B cell (primary cell): Measurements from ENCODE around the gene LRBA. TPM values are rescaled to one million over a fixed set of nuclear protein-coding genes. Genes with fewer than 3 reads are reported as not detected.

Experiments
- ATAC-seq: fragments of 200-7000 bp; cut with Tn5 transposase; one replicate; pipeline ENCODE4 v1.10.0; 2021; ENCODE audit warnings: low read depth, mild to moderate bottlenecking, moderate number of reproducible peaks, moderate library complexity
- CTCF ChIA-PET: fragments of 350-600 bp; sonication (Branson Sonifier 250); formaldehyde crosslinking; loops from one replicate; lab custom pipeline; 2021; ENCODE audit warnings: antibody characterized with exemption, inconsistent platforms; lab: Charles Lee
- POLR2A ChIA-PET: fragments of 350-600 bp; sonication (Branson Sonifier 250); formaldehyde crosslinking; loops from one replicate; lab custom pipeline; 2021; ENCODE audit warnings: antibody characterized with exemption; lab: Charles Lee
- DNase-seq: peaks from one replicate; pipeline ENCODE4 v3.0.0; 2013
- H2AFZ ChIP-seq: 2 replicates; pipeline ENCODE4 v1.6.1; 2012; ENCODE audit warnings: mild to moderate bottlenecking, low read depth, low read length; ENCODE audit not compliant: insufficient read depth, poor library complexity, severe bottlenecking
- H3K27ac ChIP-seq, 2 donors: 1 replicate in 1 of 2; 2 replicates in 1 of 2; pipeline ENCODE4 v1.5.1; 2012 to 2013; ENCODE audit warnings: low read length in 2 of 2, mild to moderate bottlenecking in 2 of 2, moderate library complexity in 1 of 2
- H3K27me3 ChIP-seq, 4 experiments: fragments of 200-600 bp in 1 of 4; sonication (generic) in 1 of 4; replicated peaks in 1 of 4; 1 replicate in 2 of 4; 2 replicates in 2 of 4; pipeline versions ENCODE4 v1.6.1 to v1.7.0; 2013 to 2016; ENCODE audit warnings: low read length in 3 of 4, mild to moderate bottlenecking in 2 of 4, mixed read lengths in 1 of 4, moderate library complexity in 1 of 4; ENCODE audit not compliant: insufficient read depth in 4 of 4, control insufficient read depth in 3 of 4; ENCODE audit errors: control extremely low read depth in 1 of 4
- H3K36me3 ChIP-seq, 2 experiments: replicated peaks in 1 of 2; 1 replicate in 1 of 2; 2 replicates in 1 of 2; pipeline versions ENCODE4 v1.6.1 to v1.7.1; 2013; ENCODE audit warnings: low read length in 1 of 2; ENCODE audit not compliant: insufficient read depth in 2 of 2, control insufficient read depth in 1 of 2; ENCODE audit errors: control extremely low read depth in 1 of 2, extremely low read depth in 1 of 2
- H3K4me1 ChIP-seq, 2 donors: fragments of 200-600 bp in 1 of 2; sonication (generic) in 1 of 2; 1 replicate in 1 of 2; 2 replicates in 1 of 2; pipeline versions ENCODE4 v1.5.1 to v1.6.1; 2013 to 2017; ENCODE audit warnings: low read length in 2 of 2; ENCODE audit not compliant: control insufficient read depth in 2 of 2, insufficient read depth in 2 of 2
- H3K4me2 ChIP-seq: replicated peaks from 2 replicates; pipeline ENCODE3; 2012; ENCODE audit warnings: mild to moderate bottlenecking, low read depth, low read length; ENCODE audit not compliant: poor library complexity, severe bottlenecking
- H3K4me3 ChIP-seq, 5 experiments: fragments of 200-600 bp in 1 of 5; sonication (generic) in 1 of 5; 1 replicate in 3 of 5; 2 replicates in 2 of 5; pipeline versions ENCODE4 v1.5.1 to v1.7.0; 2011 to 2016; ENCODE audit warnings: low read length in 4 of 5, mild to moderate bottlenecking in 4 of 5, low read depth in 2 of 5, control low read depth in 1 of 5, moderate library complexity in 1 of 5; ENCODE audit not compliant: insufficient read depth in 1 of 5; ENCODE audit errors: control extremely low read depth in 1 of 5, extremely low read depth in 1 of 5
- H3K79me2 ChIP-seq: fragments of 200-600 bp; sonication (generic); one replicate; pipeline ENCODE4 v1.6.0; 2016; ENCODE audit warnings: low read length; ENCODE audit not compliant: control insufficient read depth, insufficient read depth
- H3K9ac ChIP-seq: fragments of 200-600 bp; sonication (generic); 2 replicates; pipeline ENCODE4 v1.6.1; 2017; ENCODE audit warnings: mild to moderate bottlenecking, low read length, moderate library complexity
- H3K9me3 ChIP-seq, 3 donors: one replicate each; pipeline versions ENCODE4 v1.6.1 to v1.7.1; 2013; ENCODE audit warnings: low read length in 2 of 3; ENCODE audit not compliant: control insufficient read depth in 2 of 3, insufficient read depth in 1 of 3; ENCODE audit errors: control extremely low read depth in 1 of 3
- H4K20me1 ChIP-seq: 2 replicates; pipeline ENCODE4 v1.6.0; 2012; ENCODE audit warnings: mild to moderate bottlenecking, low read length; ENCODE audit not compliant: insufficient read depth, control insufficient read depth, poor library complexity, severe bottlenecking
- H3K27ac Mint-ChIP-seq: one replicate; pipeline ENCODE4 v1.8.0; 2021; ENCODE audit warnings: mixed read lengths
- H3K27me3 Mint-ChIP-seq: one replicate; pipeline ENCODE4 v1.8.0; 2021; ENCODE audit warnings: mixed read lengths
- H3K4me1 Mint-ChIP-seq: one replicate; pipeline ENCODE4 v1.8.0; 2021; ENCODE audit warnings: mixed read lengths
- H3K4me3 Mint-ChIP-seq: one replicate; pipeline ENCODE4 v1.8.0; 2021; ENCODE audit warnings: mixed read lengths
- H3K9me3 Mint-ChIP-seq: one replicate; pipeline ENCODE4 v1.8.0; 2022; ENCODE audit warnings: mixed read lengths; ENCODE audit not compliant: insufficient read depth
- EZH2 ChIP-seq: IDR thresholded peaks from 2 replicates; pipeline ENCODE4 v1.6.1; 2012; ENCODE audit warnings: borderline replicate concordance, low read depth, mild to moderate bottlenecking, moderate library complexity, low read length; ENCODE audit not compliant: insufficient read depth, poor library complexity, severe bottlenecking
- WGBS: methylation state at CpG from one replicate; pipeline ENCODE4 v1.1.5; 2013; ENCODE audit warnings: missing lambda C conversion rate; ENCODE audit not compliant: insufficient coverage; 5-methylcytosine and 5-hydroxymethylcytosine counted together
- intact Hi-C: fragments of 100-400 bp; cut with micrococcal nuclease; formaldehyde crosslinking; loops from one replicate; pipeline ENCODE4 v1.10.0; 2022
- polyA plus RNA-seq: library from polyadenylated mRNA; depleted of rRNA; stranded (reverse); fragments of >200 nt; gene quantifications from 2 replicates; pipeline ENCODE4 v1.2.3, GENCODE V29; 2012
- total RNA-seq, 2 donors: library from RNA; stranded (reverse); fragments of 120-200 nt in 1 of 2; gene quantifications; 1 replicate in 1 of 2; 2 replicates in 1 of 2; pipeline versions ENCODE4 v1.2.3 to v1.2.4, GENCODE V29; 2013 to 2022
- TF ChIP-seq, protein P1 (sequence below): fragments of 200-600 bp; IDR thresholded peaks from one replicate; pipeline ENCODE4 v1.8.0; 2022; ENCODE audit warnings: antibody characterized with exemption, mild to moderate bottlenecking

The LRBA gene
- total and polyA plus RNA-seq, 2 donors (not counting 1 experiment from before 2014, with no cell fraction given) = 17.5 to 86.7 TPM

DNA sequence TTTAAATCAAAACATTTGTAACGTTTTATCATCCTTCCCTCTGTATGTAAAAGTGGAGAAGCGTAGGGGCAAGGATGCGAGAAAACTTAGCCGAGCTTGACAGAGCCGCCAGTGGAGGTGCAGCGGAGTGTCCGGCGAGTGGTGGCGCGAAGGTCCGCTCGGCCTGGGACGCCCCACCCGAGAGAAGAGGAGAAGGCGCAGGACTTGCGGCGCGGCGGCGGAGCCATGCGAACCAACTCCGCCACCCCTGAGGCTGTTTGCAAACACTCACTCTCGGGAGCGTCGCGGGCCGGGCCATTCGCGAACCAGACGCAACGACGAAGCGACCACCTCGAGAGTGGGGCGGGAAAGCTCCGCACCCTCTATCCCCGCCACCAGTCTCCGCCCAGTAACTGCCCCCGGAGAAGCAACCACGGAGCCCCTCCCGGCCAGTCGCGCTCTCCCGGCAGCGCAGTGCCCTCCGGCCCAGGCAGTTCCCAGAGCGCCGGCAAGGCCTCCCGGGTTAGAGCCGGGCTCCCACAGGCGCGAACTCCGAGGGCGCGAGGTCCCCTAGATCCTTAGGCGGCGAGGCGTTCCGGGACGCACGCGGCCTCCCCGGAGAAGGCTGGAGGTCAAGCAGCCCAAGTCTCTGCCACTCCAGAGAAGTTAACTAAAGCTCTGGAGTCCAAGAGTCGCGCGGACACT, 435.4 kb downstream of the LRBA start:
- Histone ChIP-seq H3K27ac (no peak overlapping the region), H3K9ac (no peak overlapping the region), H3K36me3 (peaks cover 0 to 34% of the 10 kb centered on the region in 2 experiments), H3K27me3 (no peaks in the 10 kb centered on the region), H3K4me1 (no peaks in the 10 kb centered on the region), H3K4me2 (no peak overlapping the region), H3K4me3 (no peak overlapping the region), H3K79me2 (no peaks in the 10 kb centered on the region), H3K9me3 (peaks cover 0 to 26% (median 0%) of the 10 kb centered on the region in 3 donors), H4K20me1 (no peaks in the 10 kb centered on the region), H2AFZ (no peak overlapping the region)
- ATAC-seq (no peak), DNase-seq (no peak)
- TF ChIP-seq, protein P1, sequence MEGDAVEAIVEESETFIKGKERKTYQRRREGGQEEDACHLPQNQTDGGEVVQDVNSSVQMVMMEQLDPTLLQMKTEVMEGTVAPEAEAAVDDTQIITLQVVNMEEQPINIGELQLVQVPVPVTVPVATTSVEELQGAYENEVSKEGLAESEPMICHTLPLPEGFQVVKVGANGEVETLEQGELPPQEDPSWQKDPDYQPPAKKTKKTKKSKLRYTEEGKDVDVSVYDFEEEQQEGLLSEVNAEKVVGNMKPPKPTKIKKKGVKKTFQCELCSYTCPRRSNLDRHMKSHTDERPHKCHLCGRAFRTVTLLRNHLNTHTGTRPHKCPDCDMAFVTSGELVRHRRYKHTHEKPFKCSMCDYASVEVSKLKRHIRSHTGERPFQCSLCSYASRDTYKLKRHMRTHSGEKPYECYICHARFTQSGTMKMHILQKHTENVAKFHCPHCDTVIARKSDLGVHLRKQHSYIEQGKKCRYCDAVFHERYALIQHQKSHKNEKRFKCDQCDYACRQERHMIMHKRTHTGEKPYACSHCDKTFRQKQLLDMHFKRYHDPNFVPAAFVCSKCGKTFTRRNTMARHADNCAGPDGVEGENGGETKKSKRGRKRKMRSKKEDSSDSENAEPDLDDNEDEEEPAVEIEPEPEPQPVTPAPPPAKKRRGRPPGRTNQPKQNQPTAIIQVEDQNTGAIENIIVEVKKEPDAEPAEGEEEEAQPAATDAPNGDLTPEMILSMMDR = no peak
- TF ChIP-seq EZH2 = no peak
- H3K27me3 Mint-ChIP-seq = no peaks in the 10 kb centered on the region
- no peaks in the 10 kb centered on the region for H3K9me3 Mint-ChIP-seq
- CTCF ChIA-PET = no interaction called here
- H3K27ac Mint-ChIP-seq = no peak overlapping the region
- no peaks in the 10 kb centered on the region for H3K4me1 Mint-ChIP-seq
- H3K4me3 Mint-ChIP-seq = no peak overlapping the region
- WGBS = 98% methylated on average over 54 of the region's 66 CpGs
- POLR2A ChIA-PET = no interaction called here
- intact Hi-C loops = no loop called here

DNA sequence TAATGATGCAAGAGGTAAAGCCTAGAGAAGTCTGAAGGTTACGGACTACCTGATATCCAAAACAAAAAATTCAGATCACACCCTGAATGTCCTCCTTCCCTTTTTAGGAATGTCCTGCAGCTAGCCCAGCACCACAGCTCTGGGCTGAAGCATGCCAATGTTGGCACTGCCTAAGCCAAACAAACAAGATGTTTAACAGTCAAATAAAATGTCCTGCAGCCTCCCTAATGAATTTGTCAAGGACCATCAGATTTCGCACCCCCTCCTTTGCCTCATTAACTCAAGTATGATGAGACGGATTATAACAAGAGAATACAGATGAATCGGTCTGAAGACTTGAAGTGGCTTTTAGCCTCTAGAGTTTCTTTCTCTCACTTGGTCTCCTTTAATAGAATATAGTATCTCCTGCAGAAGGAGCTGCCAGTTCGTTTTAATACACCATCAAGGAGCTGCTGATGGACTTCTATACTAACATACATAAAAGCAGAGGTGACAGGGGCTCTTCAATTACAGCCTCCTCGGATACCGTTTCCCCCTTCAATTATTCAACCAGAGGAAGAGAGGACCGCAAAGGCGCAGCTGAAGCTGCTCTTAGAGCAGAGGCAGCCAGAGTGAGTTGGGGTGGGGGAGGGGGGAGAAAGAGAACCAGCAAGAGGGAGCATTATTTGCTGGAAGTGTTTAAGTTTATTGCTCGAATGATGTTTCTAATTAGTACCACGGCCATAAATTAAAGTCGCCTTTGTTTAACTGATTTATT, 436.2 kb downstream of the LRBA start:
- intact Hi-C loops = no loop called here

More for the DNA sequence above, 436.2 kb downstream of the LRBA start:
- Histone ChIP-seq H3K27me3 (no peaks in the 10 kb centered on the region), H3K27ac (no peak overlapping the region), H3K4me1 (no peaks in the 10 kb centered on the region), H3K9me3 (peaks cover 0 to 25% (median 0%) of the 10 kb centered on the region in 3 donors), H2AFZ (no peak overlapping the region), H3K79me2 (no peaks in the 10 kb centered on the region), H3K9ac (no peak overlapping the region), H3K4me3 (no peak overlapping the region), H4K20me1 (no peaks in the 10 kb centered on the region), H3K4me2 (no peak overlapping the region), H3K36me3 (peaks cover 0 to 27% of the 10 kb centered on the region in 2 experiments)
- Mint-ChIP-seq H3K27ac (no peak overlapping the region), H3K4me3 (no peak overlapping the region), H3K27me3 (no peaks in the 10 kb centered on the region), H3K4me1 (no peaks in the 10 kb centered on the region), H3K9me3 (no peaks in the 10 kb centered on the region)
- TF ChIP-seq, protein P1 = no peak
- no peak for TF ChIP-seq EZH2
- ATAC-seq (no peak), DNase-seq (no peak)
- POLR2A ChIA-PET = no interaction called here
- CTCF ChIA-PET = no interaction called here
- WGBS = no CpG with 5 or more reads among the region's 12 CpGs
